Gastroesophageal sphincter (tissue), 4 donors: ENCODE results near the gene OARD1. TPM values are rescaled to one million over a fixed set of nuclear protein-coding genes. Genes with fewer than 3 reads are reported as not detected.

Experiments used
- ATAC-seq: fragments of 150-250 bp; one replicate; pipeline ENCODE4 v1.9.1; 2016; ENCODE audit warnings: mild to moderate bottlenecking, moderate library complexity
- H3K27ac ChIP-seq, 4 donors: fragments of 200-600 bp; sonication (generic) in 3 of 4; 1 replicate in 3 of 4; 2 replicates in 1 of 4; pipeline ENCODE4 v1.5.1; 2016 to 2019
- H3K27me3 ChIP-seq: fragments of 200-600 bp; sonication (generic); one replicate; pipeline ENCODE4 v1.5.1; 2019
- H3K36me3 ChIP-seq, 2 donors: fragments of 200-600 bp; sonication (generic); one replicate each; pipeline ENCODE4 v1.5.1; 2019; ENCODE audit warnings: control low read depth in 1 of 2
- H3K4me1 ChIP-seq, 3 donors: fragments of 200-600 bp; sonication (generic); 1 replicate in 2 of 3; 2 replicates in 1 of 3; pipeline ENCODE4 v1.5.1; 2016 to 2019; ENCODE audit warnings: control low read depth in 2 of 3
- H3K4me3 ChIP-seq, 2 donors: fragments of 200-600 bp; sonication (generic); one replicate each; pipeline ENCODE4 v1.5.1; 2019; ENCODE audit warnings: mild to moderate bottlenecking in 1 of 2, moderate library complexity in 1 of 2
- H3K9me3 ChIP-seq, 3 donors: fragments of 200-600 bp; sonication (generic); one replicate each; pipeline ENCODE4 v1.5.1; 2017 to 2019; ENCODE audit warnings: control low read depth in 2 of 3
- CTCF ChIP-seq, 4 experiments: fragments of 200-600 bp in 2 of 4; fragments of 450-650 bp in 2 of 4; sonication (generic) in 1 of 4; IDR thresholded peaks; one replicate each; pipeline ENCODE4 v1.5.1; 2017 to 2019; ENCODE audit warnings: antibody characterized with exemption in 4 of 4, mild to moderate bottlenecking in 2 of 4, moderate library complexity in 2 of 4
- EP300 ChIP-seq: sonication (generic); formaldehyde crosslinking; IDR thresholded peaks from one replicate; pipeline ENCODE4 v1.6.1; 2017; ENCODE audit warnings: antibody characterized with exemption, mild to moderate bottlenecking
- POLR2A ChIP-seq, 2 donors: fragments of 450-650 bp; IDR thresholded peaks; one replicate each; pipeline ENCODE4 v1.6.1; 2017; ENCODE audit warnings: antibody characterized with exemption in 2 of 2, mild to moderate bottlenecking in 2 of 2, moderate library complexity in 1 of 2
- POLR2AphosphoS5 ChIP-seq: sonication (generic); formaldehyde crosslinking; IDR thresholded peaks from one replicate; pipeline ENCODE4 v1.6.1; 2017; ENCODE audit warnings: antibody characterized with exemption
- WGBS, 2 donors: methylation state at CpG; one replicate each; pipeline ENCODE4 v1.1.5; 2018; ENCODE audit warnings: low coverage in 1 of 2; 5-methylcytosine and 5-hydroxymethylcytosine counted together
- total RNA-seq, 4 donors: library from RNA; depleted of rRNA; stranded (reverse); fragments of >200 nt; gene quantifications; one replicate each; pipeline ENCODE4 v1.1.0, GENCODE V29; 2016

The OARD1 gene
- total RNA-seq, 4 donors from 2014 or later, result 9.2 to 23.8 (median 13.7) TPM

GRCh38 chr6:41063884-41064285, 8.3 kb downstream of the OARD1 start:
- TF ChIP-seq POLR2AphosphoS5, result no peak
- no peak for TF ChIP-seq CTCF (IDR thresholded peaks at IDR 0.05)
- no peak for TF ChIP-seq POLR2A (IDR thresholded peaks at IDR 0.05)
- no peak for TF ChIP-seq EP300

GRCh38 chr6:41062056-41062455, 10.1 kb downstream of the OARD1 start:
- 25 to 38% methylated on average over 1 of the region's 1 CpG for WGBS, 2 donors
- Histone ChIP-seq H3K4me1 (peaks cover 0 to 48% (median 5%) of the 10 kb centered on the region in 3 donors), H3K9me3 (no peaks in the 10 kb centered on the region), H3K27me3 (no peaks in the 10 kb centered on the region), H3K4me3 (no peak overlapping the region), H3K36me3 (peaks cover 4 to 48% of the 10 kb centered on the region in 2 donors), H3K27ac (no peak overlapping the region)
- TF ChIP-seq POLR2A (IDR thresholded peaks at IDR 0.05) (no peak), EP300 (no peak), CTCF (IDR thresholded peaks at IDR 0.05) (no peak), POLR2AphosphoS5 (no peak)
- no peak for ATAC-seq

More at GRCh38 chr6:41063884-41064285, 8.3 kb downstream of the OARD1 start:
- no peaks in the 10 kb centered on the region for H3K27me3 ChIP-seq
- H3K4me3 ChIP-seq, result no peak overlapping the region
- H3K27ac ChIP-seq, result peak overlapping the region in 2 of 4 donors; percentile 37 to 52
- 53 to 61% methylated on average over 2 of the region's 2 CpGs for WGBS, 2 donors
- H3K9me3 ChIP-seq, result no peaks in the 10 kb centered on the region
- peaks cover 0 to 35% (median 5%) of the 10 kb centered on the region in 3 donors for H3K4me1 ChIP-seq
- H3K36me3 ChIP-seq, result peaks cover 4 to 67% of the 10 kb centered on the region in 2 donors
- ATAC-seq, result no peak

DNA sequence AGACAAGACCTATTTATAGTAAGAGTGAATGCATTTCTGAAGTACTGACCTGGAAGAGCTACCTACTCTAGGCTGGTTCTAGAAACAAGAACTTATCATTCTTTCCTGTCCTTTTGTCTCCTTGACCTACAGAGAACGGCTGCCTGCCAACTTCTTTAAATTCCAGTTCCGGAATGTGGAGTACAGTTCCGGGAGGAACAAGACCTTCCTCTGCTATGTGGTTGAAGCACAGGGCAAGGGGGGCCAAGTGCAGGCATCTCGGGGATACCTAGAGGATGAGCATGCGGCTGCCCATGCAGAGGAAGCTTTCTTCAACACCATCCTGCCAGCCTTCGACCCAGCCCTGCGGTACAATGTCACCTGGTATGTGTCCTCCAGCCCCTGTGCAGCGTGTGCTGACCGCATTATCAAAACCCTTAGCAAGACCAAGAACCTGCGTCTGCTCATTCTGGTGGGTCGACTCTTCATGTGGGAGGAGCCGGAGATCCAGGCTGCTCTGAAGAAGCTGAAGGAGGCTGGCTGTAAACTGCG, 10.9 kb downstream of the OARD1 start:
- TF ChIP-seq POLR2AphosphoS5 (no peak), EP300 (no peak), POLR2A (IDR thresholded peaks at IDR 0.05) (no peak), CTCF (IDR thresholded peaks at IDR 0.05) (no peak)
- 83% methylated on average over 4 of the region's 13 CpGs; no CpG with 5 or more reads in 1 of the 2 donors for WGBS, 2 donors
- peaks cover 4 to 46% of the 10 kb centered on the region in 2 donors for H3K36me3 ChIP-seq
- no peak for ATAC-seq
- H3K9me3 ChIP-seq, result no peaks in the 10 kb centered on the region
- H3K4me1 ChIP-seq, result peaks cover 0 to 49% (median 5%) of the 10 kb centered on the region in 3 donors
- no peaks in the 10 kb centered on the region for H3K27me3 ChIP-seq
- no peak overlapping the region for H3K4me3 ChIP-seq
- H3K27ac ChIP-seq, result no peak overlapping the region

- H3K9me3 ChIP-seq, result no peaks in the 10 kb centered on the region
- H3K4me1 ChIP-seq, result peaks cover 0 to 65% (median 5%) of the 10 kb centered on the region in 3 donors
Observed at GRCh38 chr6:41059556-41059955, 12.6 kb downstream of the OARD1 start.

More at GRCh38 chr6:41059556-41059955, 12.6 kb downstream of the OARD1 start:
- peak; percentile 38 for ATAC-seq
- peaks cover 4 to 29% of the 10 kb centered on the region in 2 donors for H3K36me3 ChIP-seq
- H3K27ac ChIP-seq, result peak overlapping the region in 2 of 4 donors; percentile 69 to 74
- no peak for TF ChIP-seq EP300
- TF ChIP-seq POLR2A (IDR thresholded peaks at IDR 0.05), result no peak
- TF ChIP-seq CTCF (IDR thresholded peaks at IDR 0.05), result no peak
- no peak for TF ChIP-seq POLR2AphosphoS5
- 21% methylated on average over 1 of the region's 1 CpG; no CpG with 5 or more reads in 1 of the 2 donors for WGBS, 2 donors
- no peak overlapping the region for H3K4me3 ChIP-seq
- no peaks in the 10 kb centered on the region for H3K27me3 ChIP-seq
